HG03045 (cell line): ENCODE measurements around the gene KCNQ5.
"Not testable (repeated sequence)": the region's sequence is repeated elsewhere in the genome, so short reads cannot be mapped to it uniquely, and the experiment has no call there.

Experiments used
- ATAC-seq: cut with Tn5 transposase; IDR thresholded peaks from one replicate; pipeline ENCODE4 v1.9.1; 2021; ENCODE audit warnings: mild to moderate bottlenecking, moderate library complexity; ENCODE audit not compliant: unreplicated experiment

KCNQ5 gene

GRCh38 chr6:72984189-72984831 is 362.4 kb downstream of the KCNQ5 start:
- not testable (repeated sequence) for ATAC-seq

GRCh38 chr6:72984981-72985665 is 363.3 kb downstream of the KCNQ5 start:
- no peak for ATAC-seq

GRCh38 chr6:72987301-72987700 is 365.4 kb downstream of the KCNQ5 start:
- ATAC-seq, result no peak

- no peak for ATAC-seq
These were observed 378.1 kb downstream of the KCNQ5 start for GRCh38 chr6:72999995-73000394.

- ATAC-seq, result no peak
These were observed 378.6 kb downstream of the KCNQ5 start for GRCh38 chr6:73000460-73000859.

GRCh38 chr6:73002588-73002987 is 380.7 kb downstream of the KCNQ5 start:
- no peak for ATAC-seq

GRCh38 chr6:73003302-73003701 is 381.4 kb downstream of the KCNQ5 start:
- ATAC-seq, result no peak

- no peak for ATAC-seq
These were observed 382.4 kb downstream of the KCNQ5 start for GRCh38 chr6:73004231-73004630.

GRCh38 chr6:73004861-73005260 is 383.0 kb downstream of the KCNQ5 start:
- ATAC-seq, result no peak

- ATAC-seq, result no peak
These were observed 384.3 kb downstream of the KCNQ5 start for GRCh38 chr6:73006146-73006545.

- ATAC-seq, result no peak
These were observed 390.1 kb downstream of the KCNQ5 start for GRCh38 chr6:73011945-73012344.

- ATAC-seq, result no peak
These were observed 395.6 kb downstream of the KCNQ5 start for GRCh38 chr6:73017476-73017875.

- ATAC-seq, result no peak
These were observed 402.7 kb downstream of the KCNQ5 start for GRCh38 chr6:73024598-73024997.

GRCh38 chr6:73027691-73028090 is 405.8 kb downstream of the KCNQ5 start:
- no peak for ATAC-seq

GRCh38 chr6:73028124-73028766 is 406.4 kb downstream of the KCNQ5 start:
- no peak for ATAC-seq

- ATAC-seq, result no peak
These were observed 407.1 kb downstream of the KCNQ5 start for GRCh38 chr6:73028893-73029450.

- ATAC-seq, result no peak
These were observed 408.4 kb downstream of the KCNQ5 start for GRCh38 chr6:73030257-73030656.

GRCh38 chr6:73030791-73031782 is 409.2 kb downstream of the KCNQ5 start:
- ATAC-seq, result no peak

GRCh38 chr6:73032586-73032985 is 410.7 kb downstream of the KCNQ5 start:
- no peak for ATAC-seq

- no peak for ATAC-seq
These were observed 414.8 kb downstream of the KCNQ5 start for GRCh38 chr6:73036689-73037088.

GRCh38 chr6:73041051-73041450 is 419.2 kb downstream of the KCNQ5 start:
- ATAC-seq, result no peak
